Activated CD4-positive, alpha-beta T cell treated with anti-CD3 and anti-CD28 coated beads, Interleukin-2, amount 50 U/mL, for 1 hour (primary cell): ENCODE data around the gene E2F4.

Experiments used
- DNase-seq: peaks from one replicate; pipeline ENCODE4 v3.0.0-alpha.2; 2020

Gene E2F4

GRCh38 chr16:67192781-67193361 lies 916 bp downstream of the E2F4 start:
- no peak for DNase-seq

GRCh38 chr16:67193536-67193935 lies 1.6 kb downstream of the E2F4 start:
- no peak for DNase-seq

- no peak for DNase-seq
These were observed 2.3 kb downstream of the E2F4 start for GRCh38 chr16:67194260-67194659.

- no peak for DNase-seq
These were observed 3.7 kb downstream of the E2F4 start for GRCh38 chr16:67195676-67196075.

GRCh38 chr16:67196881-67197280 lies 4.9 kb downstream of the E2F4 start:
- no peak for DNase-seq

- DNase-seq: no peak
These were observed 5.7 kb downstream of the E2F4 start for GRCh38 chr16:67197704-67198103.

GRCh38 chr16:67198238-67198734 lies 6.3 kb downstream of the E2F4 start:
- no peak for DNase-seq

GRCh38 chr16:67199011-67199807 lies 7.3 kb downstream of the E2F4 start, which contains the start of gene ELMO3:
Gene ELMO3, plus strand, starts transcription at chr16:67199131. Its CDS starts 196 bp downstream, at chr16:67199327.
- no peak for DNase-seq

- DNase-seq: no peak
These were observed 7.8 kb downstream of the E2F4 start for GRCh38 chr16:67199808-67200198.

GRCh38 chr16:67200491-67200890 lies 8.5 kb downstream of the E2F4 start:
- no peak for DNase-seq

- no peak for DNase-seq
These were observed 9.7 kb downstream of the E2F4 start for GRCh38 chr16:67201411-67202345.

GRCh38 chr16:67202426-67202825 lies 10.5 kb downstream of the E2F4 start:
- DNase-seq: no peak

- DNase-seq: no peak
These were observed 11.1 kb downstream of the E2F4 start for GRCh38 chr16:67202956-67203493.

- DNase-seq: no peak
These were observed 12.1 kb downstream of the E2F4 start for GRCh38 chr16:67204076-67204475.

- DNase-seq: no peak
These were observed 14.3 kb downstream of the E2F4 start for GRCh38 chr16:67206129-67206837.

GRCh38 chr16:67206838-67207248 lies 14.9 kb downstream of the E2F4 start:
- DNase-seq: no peak

GRCh38 chr16:67207249-67208091 lies 15.5 kb downstream of the E2F4 start:
- no peak for DNase-seq

GRCh38 chr16:67208154-67208896 lies 16.4 kb downstream of the E2F4 start:
- DNase-seq: no peak

GRCh38 chr16:67209565-67209964 lies 17.6 kb downstream of the E2F4 start:
- no peak for DNase-seq
